Islet precursor cell (in vitro differentiated cells): Measurements from ENCODE around the gene DIAPH1.

ENCODE experiments used
- DNase-seq: peaks from one replicate; pipeline ENCODE4 v3.0.0-alpha.2; 2018

DIAPH1 gene

GRCh38 chr5:141517312-141517711, 101.5 kb downstream of the DIAPH1 start:
- DNase-seq, result no peak

- no peak for DNase-seq
Observed at GRCh38 chr5:141516672-141517025, 102.2 kb downstream of the DIAPH1 start.

GRCh38 chr5:141515946-141516671, 102.7 kb downstream of the DIAPH1 start:
- peak; percentile 67 for DNase-seq

- DNase-seq, result no peak
Observed at GRCh38 chr5:141515141-141515540, 103.7 kb downstream of the DIAPH1 start.

- DNase-seq, result peak; percentile 99
Observed at GRCh38 chr5:141514330-141515133, 104.3 kb downstream of the DIAPH1 start.

GRCh38 chr5:141513627-141514329, 105.0 kb downstream of the DIAPH1 start:
- DNase-seq, result peak; percentile 95

GRCh38 chr5:141512911-141513626, 105.7 kb downstream of the DIAPH1 start:
- DNase-seq, result peak; percentile 89

GRCh38 chr5:141512390-141512910, 106.3 kb downstream of the DIAPH1 start:
- peak; percentile 94 for DNase-seq

GRCh38 chr5:141511771-141512325, 107.0 kb downstream of the DIAPH1 start:
- DNase-seq, result no peak

- DNase-seq, result no peak
Observed at GRCh38 chr5:141510850-141511601, 107.8 kb downstream of the DIAPH1 start.

GRCh38 chr5:141510160-141510559, 108.6 kb downstream of the DIAPH1 start:
- no peak for DNase-seq

- DNase-seq, result peak; percentile 95
Observed at GRCh38 chr5:141508798-141509611, 109.8 kb downstream of the DIAPH1 start.

GRCh38 chr5:141508440-141508797, 110.4 kb downstream of the DIAPH1 start:
- no peak for DNase-seq

GRCh38 chr5:141507387-141508091, 111.3 kb downstream of the DIAPH1 start:
- DNase-seq, result peak; percentile 71

GRCh38 chr5:141506381-141507155, 112.2 kb downstream of the DIAPH1 start:
- DNase-seq, result no peak

GRCh38 chr5:141504216-141504615, 114.6 kb downstream of the DIAPH1 start:
- no peak for DNase-seq

GRCh38 chr5:141503681-141504080, 115.1 kb downstream of the DIAPH1 start:
- no peak for DNase-seq

- no peak for DNase-seq
Observed at GRCh38 chr5:141501761-141502160, 117.0 kb downstream of the DIAPH1 start.

- peak; percentile 92 for DNase-seq
Observed at GRCh38 chr5:141496038-141496437, 122.8 kb downstream of the DIAPH1 start.
